ENCODE measurements around the gene C6orf62.

- TF ChIP-seq POLR2AphosphoS5 (IDR thresholded peaks at IDR 0.05; ENCODE audit: low read depth, low read length) (no peak), POLR2A (IDR thresholded peaks at IDR 0.05; ENCODE audit: low read depth, low read length) (no peak), TAF1 (IDR thresholded peaks at IDR 0.05; ENCODE audit: low read depth, low read length) (no peak), PAX5 (IDR thresholded peaks at IDR 0.05; ENCODE audit: insufficient read depth, low read length, severe bottlenecking) (no peak), SPI1 (IDR thresholded peaks at IDR 0.05; ENCODE audit: low read depth, low read length) (no peak), POU2F2 (IDR thresholded peaks at IDR 0.05; ENCODE audit: low read depth, low read length) (no peak)
These were observed 23.3 kb upstream of the C6orf62 start for GRCh38 chr6:24742216-24742738.

Data from GM12891 (cell line).